GM18499 (cell line): ENCODE measurements around the gene CCDC61.

Experiments used
- ATAC-seq: cut with Tn5 transposase; IDR thresholded peaks from one replicate; pipeline ENCODE4 v1.9.1; 2021; ENCODE audit warnings: moderate number of reproducible peaks; ENCODE audit not compliant: insufficient read depth, unreplicated experiment

The CCDC61 gene

GRCh38 chr19:46035986-46036743 lies 40.9 kb downstream of the CCDC61 start:
- ATAC-seq = no peak

- no peak for ATAC-seq
Measured at GRCh38 chr19:46036744-46037128, 41.5 kb downstream of the CCDC61 start.

- ATAC-seq = no peak
Measured at GRCh38 chr19:46040125-46040524, 44.9 kb downstream of the CCDC61 start.

GRCh38 chr19:46040952-46041500 lies 45.8 kb downstream of the CCDC61 start, which contains the start of gene IGFL4:
Gene IGFL4 (minus strand): TSS chr19:46041002. CDS start chr19:46040962, 40 bp downstream.
- ATAC-seq = no peak

GRCh38 chr19:46042252-46042883 lies 47.1 kb downstream of the CCDC61 start:
- ATAC-seq = no peak

- no peak for ATAC-seq
Measured at GRCh38 chr19:46043519-46043918, 48.3 kb downstream of the CCDC61 start.

- ATAC-seq = no peak
Measured at GRCh38 chr19:46049597-46049996, 54.3 kb downstream of the CCDC61 start.

GRCh38 chr19:46052896-46053295 lies 57.6 kb downstream of the CCDC61 start:
- ATAC-seq = no peak

- no peak for ATAC-seq
Measured at GRCh38 chr19:46056536-46056935, 61.3 kb downstream of the CCDC61 start.

GRCh38 chr19:46058778-46059177 lies 63.5 kb downstream of the CCDC61 start:
- ATAC-seq = no peak

GRCh38 chr19:46060012-46060411 lies 64.7 kb downstream of the CCDC61 start:
- ATAC-seq = no peak

GRCh38 chr19:46063201-46063600 lies 67.9 kb downstream of the CCDC61 start:
- no peak for ATAC-seq

GRCh38 chr19:46065486-46066071 lies 70.3 kb downstream of the CCDC61 start:
- no peak for ATAC-seq

- no peak for ATAC-seq
Measured at GRCh38 chr19:46066471-46066870, 71.2 kb downstream of the CCDC61 start.

GRCh38 chr19:46067691-46068090 lies 72.4 kb downstream of the CCDC61 start:
- no peak for ATAC-seq
